Stimulated activated CD4-positive, alpha-beta T cell treated with anti-CD3 and anti-CD28 coated beads, Interleukin-1b, Interleukin-23, amount 100 ng/mL, for 1 hour (primary cell): ENCODE results near the gene DDX59.
"Not testable (repeated sequence)": the region's sequence is repeated elsewhere in the genome, so short reads cannot be mapped to it uniquely, and the experiment has no call there.

Experiments
- DNase-seq, 2 donors: peaks; one replicate each; pipeline ENCODE4 v3.0.0-alpha.2; 2020; ENCODE audit warnings: low read depth in 2 of 2

The DDX59 gene

GRCh38 chr1:200670242-200671118, 773 bp upstream of the DDX59 start:
- no peak for DNase-seq

GRCh38 chr1:200668514-200669313, 993 bp downstream of the DDX59 start:
- no peak for DNase-seq

GRCh38 chr1:200666309-200666708, 3.4 kb downstream of the DDX59 start:
- no peak for DNase-seq

GRCh38 chr1:200665861-200666260, 3.8 kb downstream of the DDX59 start:
- DNase-seq, result no peak

GRCh38 chr1:200660719-200661118, 9.0 kb downstream of the DDX59 start:
- no peak for DNase-seq

- DNase-seq, result no peak
Observed at GRCh38 chr1:200659269-200659668, 10.4 kb downstream of the DDX59 start.

GRCh38 chr1:200658037-200658818, 11.5 kb downstream of the DDX59 start:
- DNase-seq, result no peak

GRCh38 chr1:200654660-200655059, 15.0 kb downstream of the DDX59 start:
- no peak for DNase-seq

GRCh38 chr1:200653022-200653462, 16.7 kb downstream of the DDX59 start:
- DNase-seq, result no peak

- DNase-seq, result no peak
Observed at GRCh38 chr1:200652378-200652777, 17.3 kb downstream of the DDX59 start.

- DNase-seq, result no peak
Observed at GRCh38 chr1:200646515-200646914, 23.2 kb downstream of the DDX59 start.

- DNase-seq, result no peak
Observed at GRCh38 chr1:200644021-200644420, 25.7 kb downstream of the DDX59 start.

- DNase-seq, result no peak
Observed at GRCh38 chr1:200642481-200642880, 27.2 kb downstream of the DDX59 start.

GRCh38 chr1:200640963-200641401, 28.7 kb downstream of the DDX59 start:
- no peak for DNase-seq

GRCh38 chr1:200640373-200640962, 29.2 kb downstream of the DDX59 start:
- DNase-seq, result no peak

- no peak for DNase-seq
Observed at GRCh38 chr1:200638073-200638472, 31.6 kb downstream of the DDX59 start.

GRCh38 chr1:200636681-200637080, 33.0 kb downstream of the DDX59 start:
- DNase-seq, result no peak

GRCh38 chr1:200634261-200635122, 35.2 kb downstream of the DDX59 start:
- no peak for DNase-seq

GRCh38 chr1:200631375-200631774, 38.3 kb downstream of the DDX59 start:
- DNase-seq, result no peak

GRCh38 chr1:200630515-200630899, 39.2 kb downstream of the DDX59 start:
- DNase-seq, result not testable (repeated sequence)
